ENCODE results near the gene DECR2. TPM values are rescaled to one million over a fixed set of nuclear protein-coding genes. Genes with fewer than 3 reads are reported as not detected.
"Not testable (repeated sequence)": the region's sequence is repeated elsewhere in the genome, so short reads cannot be mapped to it uniquely, and the experiment has no call there.

The DECR2 gene
- total and polyA plus RNA-seq, 10 of the 15 experiments (the other 5 are each of a cell fraction or from before 2014, with no cell fraction given) = 0.53 to 20.3 (median 6.0) TPM

DNA sequence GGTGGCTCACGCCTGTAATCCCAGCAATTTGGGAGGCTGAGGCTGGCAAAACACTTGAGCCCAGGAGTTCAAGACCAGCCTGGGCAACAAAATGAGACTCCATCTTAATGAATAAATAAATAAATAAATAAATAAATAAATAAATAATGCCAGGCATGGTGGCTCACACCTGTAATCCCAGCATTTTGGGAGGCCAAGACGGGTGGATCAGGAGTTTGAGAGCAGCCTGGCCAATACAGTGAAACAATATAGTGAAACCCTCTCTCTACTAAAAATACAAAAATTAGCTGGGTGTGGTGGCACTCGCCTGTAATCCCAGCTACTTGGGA, 13.4 kb downstream of the DECR2 start:
- CTCF ChIA-PET; intact Hi-C loops (cut with micrococcal nuclease; ENCODE audit: unreplicated experiment); RAD21 ChIA-PET (ENCODE audit: unreplicated experiment); in situ Hi-C loops (cut with MboI); H3K4me2 ChIP-seq (ENCODE audit: control insufficient read depth, insufficient read depth); H2AFZ ChIP-seq (ENCODE audit: control insufficient read depth, low read depth, low read length); H3K9ac ChIP-seq (ENCODE audit: control insufficient read depth, insufficient read depth, low read length); H3K36me3 ChIP-seq (ENCODE audit: control insufficient read depth in 2 of 2, insufficient read depth in 2 of 2, low read length in 1 of 2); H4K20me1 ChIP-seq (ENCODE audit: control insufficient read depth, insufficient read depth); POLR2A ChIA-PET; BruUV-seq (replicated peaks); ATAC-seq; H3K9me3 ChIP-seq (replicated peaks; ENCODE audit: control insufficient read depth, insufficient read depth, low read length); H3K27me3 ChIP-seq (replicated peaks in 1 of 2; ENCODE audit: control insufficient read depth in 2 of 2, insufficient read depth in 2 of 2, low read length in 1 of 2); H3K4me3 ChIP-seq; H3K27ac ChIP-seq (ENCODE audit: control insufficient read depth, insufficient read depth); DNase-seq (ENCODE audit: low read depth, low spot score); FAIRE-seq; H3K4me1 ChIP-seq (ENCODE audit: control insufficient read depth, insufficient read depth, low read length); H3K79me2 ChIP-seq (ENCODE audit: control insufficient read depth, insufficient read depth, low read length): not testable (repeated sequence)
- SMC1A ChIA-PET (ENCODE audit: uncharacterized antibody, unreplicated experiment) = interaction anchor here (1.0 kb wide), 1 partner anchor 23 kb away, joined by 3 read pairs; no protein-coding TSS in a partner anchor
- WGBS (ENCODE audit: insufficient coverage, insufficient replicate concordance, low lambda C conversion rate, missing lambda C conversion rate) = 89% methylated on average over 3 of the region's 3 CpGs

DNA sequence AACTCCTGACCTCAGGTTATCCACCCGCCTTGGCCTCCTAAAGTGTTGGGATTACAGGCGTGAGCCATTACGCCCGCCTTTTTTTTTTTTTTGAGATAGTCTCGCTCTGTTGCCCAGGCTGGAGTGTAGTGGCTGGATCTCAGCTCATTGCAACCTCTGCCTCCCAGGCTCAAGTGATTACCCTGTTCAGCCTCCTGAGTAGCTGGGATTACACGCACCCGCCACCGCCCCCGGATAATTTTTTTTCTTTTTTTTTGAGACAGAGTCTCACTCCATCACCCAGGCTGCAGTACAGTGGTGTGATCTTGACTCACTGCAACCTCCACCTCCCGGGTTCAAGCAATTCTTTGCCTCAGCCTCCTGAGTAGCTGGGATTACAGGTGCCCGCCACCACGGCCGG, 20.5 kb downstream of the DECR2 start:
- H3K9ac ChIP-seq (ENCODE audit: control insufficient read depth, insufficient read depth, low read length); in situ Hi-C loops (cut with MboI); H3K9me3 ChIP-seq (replicated peaks; ENCODE audit: control insufficient read depth, insufficient read depth, low read length); BruUV-seq (replicated peaks); ATAC-seq; H3K4me2 ChIP-seq (ENCODE audit: control insufficient read depth, insufficient read depth); intact Hi-C loops (cut with micrococcal nuclease; ENCODE audit: unreplicated experiment); POLR2A ChIA-PET; H3K79me2 ChIP-seq (ENCODE audit: control insufficient read depth, insufficient read depth, low read length); H3K4me3 ChIP-seq; CTCF ChIA-PET; H3K36me3 ChIP-seq (ENCODE audit: control insufficient read depth in 2 of 2, insufficient read depth in 2 of 2, low read length in 1 of 2); H4K20me1 ChIP-seq (ENCODE audit: control insufficient read depth, insufficient read depth); FAIRE-seq; RAD21 ChIA-PET (ENCODE audit: unreplicated experiment); H2AFZ ChIP-seq (ENCODE audit: control insufficient read depth, low read depth, low read length); DNase-seq (ENCODE audit: low read depth, low spot score); H3K27me3 ChIP-seq (replicated peaks in 1 of 2; ENCODE audit: control insufficient read depth in 2 of 2, insufficient read depth in 2 of 2, low read length in 1 of 2); H3K27ac ChIP-seq (ENCODE audit: control insufficient read depth, insufficient read depth): not testable (repeated sequence)
- SMC1A ChIA-PET (ENCODE audit: uncharacterized antibody, unreplicated experiment) = interaction anchor here (0.6 kb wide), 1 partner anchor 81 kb away, joined by 3 read pairs; no protein-coding TSS in a partner anchor
- peaks cover 10% of the 10 kb centered on the region for H3K4me1 ChIP-seq (ENCODE audit: control insufficient read depth, insufficient read depth, low read length)
- 76% methylated on average over 13 of the region's 13 CpGs for WGBS (ENCODE audit: insufficient coverage, insufficient replicate concordance, low lambda C conversion rate, missing lambda C conversion rate)

Data from GM12878 (cell line).